Measurements from ENCODE around the gene HYKK.

Gene HYKK

GRCh38 chr15:78561490-78561889 is 54.1 kb downstream of the HYKK start:
- no peak for TF ChIP-seq CTCF (IDR thresholded peaks at IDR 0.05; ENCODE audit: low read depth, low read length)

GRCh38 chr15:78563092-78563491 is 55.7 kb downstream of the HYKK start:
- H3K4me3 ChIP-seq (ENCODE audit: low read depth, low read length) = no peak overlapping the region
- no peak for TF ChIP-seq CTCF (IDR thresholded peaks at IDR 0.05; ENCODE audit: low read depth, low read length)

More at GRCh38 chr15:78561490-78561889, 54.1 kb downstream of the HYKK start:
- H3K4me3 ChIP-seq (ENCODE audit: low read depth, low read length) = no peak overlapping the region

- TF ChIP-seq CTCF (IDR thresholded peaks at IDR 0.05; ENCODE audit: low read depth, low read length) = no peak
Observed at GRCh38 chr15:78564743-78565096, 57.3 kb downstream of the HYKK start.

GRCh38 chr15:78565097-78565950 is 57.9 kb downstream of the HYKK start, which contains the start of gene CHRNA5:
CHRNA5 (plus strand) TSS chr15:78565520; CDS start chr15:78565720, 200 bp downstream.
- no peak for TF ChIP-seq CTCF (IDR thresholded peaks at IDR 0.05; ENCODE audit: low read depth, low read length)
- H3K4me3 ChIP-seq (ENCODE audit: low read depth, low read length) = peak within 1 kb of the TSS; percentile 56

More at GRCh38 chr15:78564743-78565096, 57.3 kb downstream of the HYKK start:
- H3K4me3 ChIP-seq (ENCODE audit: low read depth, low read length) = peak overlapping the region; percentile 56

GRCh38 chr15:78565951-78566774 is 58.8 kb downstream of the HYKK start:
- peak overlapping the region; percentile 56 for H3K4me3 ChIP-seq (ENCODE audit: low read depth, low read length)
- TF ChIP-seq CTCF (IDR thresholded peaks at IDR 0.05; ENCODE audit: low read depth, low read length) = no peak

- no peak overlapping the region for H3K4me3 ChIP-seq (ENCODE audit: low read depth, low read length)
Observed at GRCh38 chr15:78567531-78567930, 60.2 kb downstream of the HYKK start.

More at GRCh38 chr15:78567531-78567930, 60.2 kb downstream of the HYKK start:
- no peak for TF ChIP-seq CTCF (IDR thresholded peaks at IDR 0.05; ENCODE audit: low read depth, low read length)
